Astrocyte (in vitro differentiated cells and primary cell): ENCODE results near the gene PRSS50. TPM values are rescaled to one million over a fixed set of nuclear protein-coding genes. Genes with fewer than 3 reads are reported as not detected.

Experiments used
- DNase-seq: peaks from one replicate; pipeline ENCODE4 v3.0.0-alpha.2; 2010; ENCODE audit warnings: low read depth
- FAIRE-seq: peaks from 2 replicates; lab custom pipeline; 2011; peaks lifted over from hg19 to GRCh38; lab: Jason Lieb, UNC
- H2AFZ ChIP-seq: 2 replicates; pipeline ENCODE4 v1.6.0; 2012; ENCODE audit warnings: low read depth, low read length, inconsistent platforms
- H3K27ac ChIP-seq: 2 replicates; pipeline ENCODE4 v1.5.1; 2011; ENCODE audit warnings: low read depth, low read length, inconsistent platforms
- H3K27me3 ChIP-seq: 2 replicates; pipeline ENCODE4 v1.6.0; 2011; ENCODE audit warnings: low read length, inconsistent platforms; ENCODE audit not compliant: insufficient read depth
- H3K36me3 ChIP-seq: 2 replicates; pipeline ENCODE4 v1.5.1; 2011; ENCODE audit warnings: low read length, inconsistent platforms; ENCODE audit not compliant: insufficient read depth
- H3K4me1 ChIP-seq: 2 replicates; pipeline ENCODE4 v1.5.1; 2011; ENCODE audit warnings: low read length, inconsistent platforms; ENCODE audit not compliant: insufficient read depth
- H3K4me2 ChIP-seq: 2 replicates; pipeline ENCODE4 v1.6.0; 2012; ENCODE audit warnings: low read length, inconsistent platforms
- H3K4me3 ChIP-seq: 2 replicates; pipeline ENCODE4 v1.5.1; 2011; ENCODE audit warnings: low read depth, mild to moderate bottlenecking, low read length, inconsistent platforms; ENCODE audit not compliant: insufficient read depth
- H3K79me2 ChIP-seq: 2 replicates; pipeline ENCODE4 v1.6.0; 2012; ENCODE audit warnings: mild to moderate bottlenecking, low read length, inconsistent platforms; ENCODE audit not compliant: insufficient read depth
- H3K9ac ChIP-seq: 2 replicates; pipeline ENCODE4 v1.6.0; 2012; ENCODE audit warnings: mild to moderate bottlenecking, low read length, inconsistent platforms
- H3K9me3 ChIP-seq: 2 replicates; pipeline ENCODE4 v1.5.1; 2012; ENCODE audit warnings: low read depth, mild to moderate bottlenecking, low read length, inconsistent platforms; ENCODE audit not compliant: insufficient read depth
- H4K20me1 ChIP-seq: 2 replicates; pipeline ENCODE4 v1.6.0; 2012; ENCODE audit warnings: low read length, inconsistent platforms; ENCODE audit not compliant: insufficient read depth
- H3K27ac Mint-ChIP-seq: one replicate; pipeline ENCODE4 v1.8.0; 2021; ENCODE audit warnings: mild to moderate bottlenecking, mixed read lengths; ENCODE audit not compliant: unreplicated experiment
- H3K27me3 Mint-ChIP-seq: one replicate; pipeline ENCODE4 v1.8.0; 2021; ENCODE audit warnings: low read depth, mixed read lengths; ENCODE audit not compliant: unreplicated experiment
- H3K36me3 Mint-ChIP-seq: one replicate; pipeline ENCODE4 v1.8.0; 2021; ENCODE audit warnings: low read depth, mixed read lengths; ENCODE audit not compliant: unreplicated experiment
- H3K4me1 Mint-ChIP-seq: one replicate; pipeline ENCODE4 v1.8.0; 2021; ENCODE audit warnings: low read depth, mixed read lengths; ENCODE audit not compliant: unreplicated experiment
- H3K4me3 Mint-ChIP-seq: one replicate; pipeline ENCODE4 v1.8.0; 2021; ENCODE audit warnings: mild to moderate bottlenecking, moderate library complexity, mixed read lengths; ENCODE audit not compliant: unreplicated experiment
- H3K9me3 Mint-ChIP-seq: one replicate; pipeline ENCODE4 v1.8.0; 2021; ENCODE audit warnings: mild to moderate bottlenecking, mixed read lengths; ENCODE audit not compliant: unreplicated experiment
- CTCF ChIP-seq: IDR thresholded peaks from 2 replicates; pipeline ENCODE4 v1.5.1; 2011; ENCODE audit warnings: low read depth, mild to moderate bottlenecking, inconsistent platforms, low read length, moderate library complexity; ENCODE audit not compliant: insufficient read depth
- EZH2 ChIP-seq: IDR thresholded peaks from 2 replicates; pipeline ENCODE4 v1.6.1; 2012; ENCODE audit warnings: mild to moderate bottlenecking, low read length, inconsistent platforms; ENCODE audit not compliant: insufficient read depth
- total RNA-seq: library from RNA; stranded (reverse); gene quantifications from 2 replicates; pipeline ENCODE4 v1.2.1, GENCODE V29; 2021

PRSS50 gene
- total RNA-seq, 1 donor from 2014 or later, result not detected

GRCh38 chr3:46709157-46709654 lies 8.5 kb downstream of the PRSS50 start:
- H3K27me3 Mint-ChIP-seq, result peaks cover 22% of the 10 kb centered on the region
- H3K27ac Mint-ChIP-seq, result no peak overlapping the region
- no peak for DNase-seq
- H3K9me3 ChIP-seq, result no peaks in the 10 kb centered on the region
- no peaks in the 10 kb centered on the region for H3K36me3 ChIP-seq
- no peak overlapping the region for H3K4me2 ChIP-seq
- no peak overlapping the region for H3K4me3 Mint-ChIP-seq
- H4K20me1 ChIP-seq, result no peaks in the 10 kb centered on the region
- H2AFZ ChIP-seq, result no peak overlapping the region
- H3K27ac ChIP-seq, result no peak overlapping the region
- no peaks in the 10 kb centered on the region for H3K27me3 ChIP-seq
- H3K9me3 Mint-ChIP-seq, result peaks cover 1% of the 10 kb centered on the region
- H3K36me3 Mint-ChIP-seq, result peaks cover 2% of the 10 kb centered on the region
- H3K9ac ChIP-seq, result no peak overlapping the region
- peaks cover 8% of the 10 kb centered on the region for H3K4me1 ChIP-seq
- H3K4me1 Mint-ChIP-seq, result peaks cover 14% of the 10 kb centered on the region
- FAIRE-seq, result no peak
- no peak for TF ChIP-seq CTCF
- no peak for TF ChIP-seq EZH2
- no peak overlapping the region for H3K4me3 ChIP-seq
- H3K79me2 ChIP-seq, result no peaks in the 10 kb centered on the region

- Mint-ChIP-seq H3K4me1 (peaks cover 14% of the 10 kb centered on the region), H3K27me3 (peaks cover 24% of the 10 kb centered on the region), H3K27ac (no peak overlapping the region), H3K36me3 (peaks cover 2% of the 10 kb centered on the region), H3K9me3 (peaks cover 1% of the 10 kb centered on the region), H3K4me3 (no peak overlapping the region)
- no peak overlapping the region for H3K4me3 ChIP-seq
- no peak overlapping the region for H3K27ac ChIP-seq
- no peak overlapping the region for H3K4me2 ChIP-seq
- FAIRE-seq (no peak), DNase-seq (no peak)
- H3K9me3 ChIP-seq, result no peaks in the 10 kb centered on the region
- H3K36me3 ChIP-seq, result no peaks in the 10 kb centered on the region
- no peaks in the 10 kb centered on the region for H3K79me2 ChIP-seq
- H2AFZ ChIP-seq, result no peak overlapping the region
- H3K4me1 ChIP-seq, result peaks cover 8% of the 10 kb centered on the region
- H3K27me3 ChIP-seq, result no peaks in the 10 kb centered on the region
- no peak for TF ChIP-seq CTCF
- TF ChIP-seq EZH2, result no peak
- no peaks in the 10 kb centered on the region for H4K20me1 ChIP-seq
- no peak overlapping the region for H3K9ac ChIP-seq
Observed at GRCh38 chr3:46708401-46709156, 9.1 kb downstream of the PRSS50 start.

GRCh38 chr3:46707601-46708011 lies 10.1 kb downstream of the PRSS50 start:
- H3K36me3 ChIP-seq, result no peaks in the 10 kb centered on the region
- H3K27me3 Mint-ChIP-seq, result peaks cover 24% of the 10 kb centered on the region
- no peak for FAIRE-seq
- H3K9me3 Mint-ChIP-seq, result peaks cover 1% of the 10 kb centered on the region
- H3K9me3 ChIP-seq, result no peaks in the 10 kb centered on the region
- no peak overlapping the region for H3K4me2 ChIP-seq
- H3K27me3 ChIP-seq, result peaks cover 3% of the 10 kb centered on the region
- H3K79me2 ChIP-seq, result no peaks in the 10 kb centered on the region
- H3K4me3 ChIP-seq, result no peak overlapping the region
- H3K4me3 Mint-ChIP-seq, result no peak overlapping the region
- no peak overlapping the region for H3K27ac Mint-ChIP-seq
- H3K27ac ChIP-seq, result no peak overlapping the region
- H3K36me3 Mint-ChIP-seq, result peaks cover 2% of the 10 kb centered on the region
- H3K4me1 Mint-ChIP-seq, result peaks cover 14% of the 10 kb centered on the region
- no peak for DNase-seq
- H3K9ac ChIP-seq, result no peak overlapping the region
- H3K4me1 ChIP-seq, result peaks cover 8% of the 10 kb centered on the region
- no peak overlapping the region for H2AFZ ChIP-seq
- TF ChIP-seq CTCF, result no peak
- TF ChIP-seq EZH2, result no peak
- H4K20me1 ChIP-seq, result no peaks in the 10 kb centered on the region
